ENCODE measurements around the gene PLAC1.

Gene PLAC1

DNA sequence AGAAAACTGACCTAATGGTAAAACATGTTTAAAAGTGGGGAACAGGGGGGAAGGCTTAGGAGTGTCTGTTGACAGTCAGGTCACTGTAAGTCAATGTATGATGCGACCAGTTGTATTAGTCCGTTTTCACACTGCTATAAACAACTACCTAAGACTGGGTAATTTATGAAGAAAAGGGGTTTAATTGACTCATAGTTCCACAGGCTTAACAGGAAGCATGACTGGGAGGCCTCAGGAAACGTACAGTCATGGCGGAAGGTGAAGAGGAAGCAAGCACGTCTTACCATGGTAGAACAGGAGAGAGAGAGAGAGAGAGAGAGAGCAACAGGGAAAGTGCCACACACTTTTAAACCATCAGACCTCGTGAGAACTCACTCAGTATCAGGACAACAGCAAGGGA lies 13.0 kb upstream of the PLAC1 start:
- in situ Hi-C loops (cut with MboI; ENCODE audit: low sequenced_read_pairs), result no loop called here

DNA sequence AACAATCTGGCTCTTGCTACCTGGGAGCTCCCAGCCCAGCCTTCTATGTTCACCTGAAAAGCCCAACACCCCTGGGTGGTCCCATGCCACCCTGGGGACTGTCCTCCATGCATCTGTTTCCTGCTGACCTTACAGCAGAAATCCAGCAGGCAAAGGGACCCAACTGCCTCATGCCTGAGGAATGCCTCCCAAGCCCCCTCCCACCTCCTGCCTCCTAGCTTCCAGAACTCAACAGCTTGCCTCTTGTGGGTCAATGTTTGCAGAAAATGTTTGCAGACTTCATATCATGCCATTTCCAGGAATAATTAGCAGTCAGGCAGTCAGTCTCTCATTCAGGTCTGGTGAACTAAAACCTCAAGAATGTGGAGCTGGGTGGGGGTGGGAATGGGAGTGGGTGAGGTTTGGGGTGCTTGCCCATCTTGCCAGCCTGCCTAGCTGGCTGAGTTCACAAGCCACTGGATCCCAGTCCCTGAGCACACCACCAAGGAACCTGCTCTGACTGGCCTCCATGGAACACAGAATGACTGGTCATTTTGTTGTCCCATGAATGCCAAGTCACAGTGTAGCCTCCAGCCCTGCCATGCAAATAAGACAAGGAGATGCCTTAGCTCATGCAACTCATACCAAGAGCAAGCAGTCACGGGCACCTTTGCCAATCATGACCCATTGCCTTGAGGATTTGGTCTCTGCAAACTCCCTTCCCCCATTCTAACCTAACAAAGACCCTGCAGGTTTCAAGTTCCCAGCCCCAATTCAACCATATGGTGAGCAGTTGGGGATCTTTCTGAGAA lies 12.1 kb upstream of the PLAC1 start:
- in situ Hi-C loops (cut with MboI; ENCODE audit: low sequenced_read_pairs), result no loop called here

DNA sequence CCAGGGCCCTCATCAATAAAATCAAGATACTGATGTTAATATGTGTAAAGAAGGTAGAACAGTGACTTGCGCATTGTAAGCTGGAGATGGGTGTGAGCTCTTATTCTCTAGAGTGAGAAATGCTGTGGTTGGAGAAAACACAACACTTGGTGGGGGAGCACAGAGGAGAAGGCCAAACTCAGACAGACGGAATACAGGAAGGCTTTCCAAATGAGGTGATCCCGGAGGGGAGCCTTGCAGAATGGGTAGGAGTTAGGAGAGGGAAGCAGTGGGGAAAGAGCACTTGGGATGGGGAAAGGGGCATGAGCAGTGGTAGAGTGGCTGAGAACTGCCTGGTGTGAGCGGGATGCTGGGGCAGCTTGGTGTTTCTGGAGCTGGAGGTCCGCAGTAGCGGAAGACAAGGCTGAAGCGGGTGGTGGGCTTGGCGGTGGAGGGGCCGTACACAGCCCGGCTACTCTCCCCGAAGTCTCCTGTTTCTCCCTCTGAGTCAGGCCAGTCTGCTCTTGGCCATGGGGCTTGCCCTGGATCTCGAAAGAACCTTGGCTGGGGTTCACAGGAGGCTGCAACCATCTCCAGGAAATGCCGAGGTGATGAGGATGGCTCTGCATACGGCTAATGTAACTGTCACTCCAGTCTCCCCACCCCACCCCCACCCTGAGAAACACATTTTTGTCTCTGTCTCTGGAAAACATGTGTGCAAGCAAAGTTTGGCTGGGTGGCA lies 11.3 kb upstream of the PLAC1 start:
- in situ Hi-C loops (cut with MboI; ENCODE audit: low sequenced_read_pairs), result no loop called here

DNA sequence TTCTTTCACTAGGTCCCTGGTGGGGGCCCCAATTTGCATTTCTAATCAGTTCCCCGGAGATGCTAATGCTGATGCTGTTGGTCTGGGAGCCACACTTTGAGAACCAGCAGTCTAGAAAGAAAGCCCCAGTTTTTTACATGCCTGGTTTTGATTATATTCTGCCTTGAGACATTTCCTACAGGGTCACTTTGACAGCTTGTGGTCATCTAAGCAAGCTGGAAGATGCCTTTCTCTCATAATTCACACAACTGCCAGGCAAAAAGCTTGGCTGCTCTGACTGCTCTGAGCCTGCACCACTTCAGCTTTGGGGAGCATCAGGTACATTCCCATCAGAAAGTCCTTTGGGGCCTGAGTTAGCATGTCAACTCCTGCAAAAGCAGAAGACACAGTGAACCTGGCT lies 5.9 kb upstream of the PLAC1 start:
- in situ Hi-C loops (cut with MboI; ENCODE audit: low sequenced_read_pairs), result no loop called here

DNA sequence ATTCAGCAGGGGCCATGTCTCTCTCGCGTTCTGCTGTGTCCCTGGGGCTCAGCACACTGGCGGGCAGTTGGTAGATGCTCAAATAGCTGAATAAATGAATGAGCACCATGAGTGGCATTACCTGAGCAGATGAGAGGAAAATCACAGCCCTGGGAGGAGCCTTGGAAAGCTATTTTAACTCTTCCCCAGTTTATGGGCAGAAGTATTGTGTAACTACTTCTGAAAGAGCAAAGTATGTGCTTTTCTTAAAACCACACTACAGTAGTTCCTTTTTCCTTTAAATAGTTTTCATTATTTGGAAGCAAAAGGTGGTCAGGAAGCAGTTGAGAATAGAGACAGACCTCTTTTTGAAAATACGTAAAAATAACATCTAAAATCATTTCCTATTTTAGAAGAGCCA lies 3.0 kb upstream of the PLAC1 start:
- in situ Hi-C loops (cut with MboI; ENCODE audit: low sequenced_read_pairs), result no loop called here

DNA sequence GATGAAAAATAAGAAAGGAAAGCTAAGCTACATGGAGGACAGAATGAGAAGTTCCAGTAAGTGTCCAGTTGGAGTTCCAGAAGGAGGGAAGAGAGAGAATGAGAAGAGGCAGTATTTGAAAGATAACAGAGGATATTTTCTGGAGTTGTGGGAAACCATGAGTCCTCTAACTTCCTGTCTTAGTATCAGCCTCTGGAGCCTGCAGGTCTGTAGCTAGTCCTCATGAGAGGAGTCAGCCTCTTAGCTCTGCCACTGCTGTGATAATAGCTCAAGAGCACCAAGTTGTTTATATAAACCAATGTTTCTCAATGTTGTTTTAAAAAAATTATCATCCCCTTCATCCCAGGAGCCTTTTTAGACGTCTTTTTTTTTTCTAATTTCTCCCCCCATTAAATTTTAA lies 2.4 kb upstream of the PLAC1 start:
- in situ Hi-C loops (cut with MboI; ENCODE audit: low sequenced_read_pairs), result no loop called here

DNA sequence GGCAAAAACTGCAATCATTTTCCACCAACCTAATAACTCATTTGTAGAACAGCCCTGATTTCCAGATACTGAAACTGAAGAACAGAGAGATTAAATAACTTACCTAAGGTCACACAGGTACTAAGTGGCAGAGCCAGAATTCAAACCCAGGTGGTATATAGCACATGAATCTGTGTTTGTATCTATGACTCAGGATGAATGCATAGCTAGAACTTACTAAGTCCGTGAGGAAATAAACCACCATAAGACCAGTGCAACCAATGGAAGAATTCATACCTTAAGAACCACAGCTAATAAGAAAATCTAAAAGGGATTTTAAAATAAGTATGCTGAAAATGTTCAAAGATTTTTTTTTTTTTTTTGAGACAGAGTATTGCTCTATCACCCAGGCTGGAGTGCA lies 1.5 kb upstream of the PLAC1 start:
- in situ Hi-C loops (cut with MboI; ENCODE audit: low sequenced_read_pairs), result no loop called here

DNA sequence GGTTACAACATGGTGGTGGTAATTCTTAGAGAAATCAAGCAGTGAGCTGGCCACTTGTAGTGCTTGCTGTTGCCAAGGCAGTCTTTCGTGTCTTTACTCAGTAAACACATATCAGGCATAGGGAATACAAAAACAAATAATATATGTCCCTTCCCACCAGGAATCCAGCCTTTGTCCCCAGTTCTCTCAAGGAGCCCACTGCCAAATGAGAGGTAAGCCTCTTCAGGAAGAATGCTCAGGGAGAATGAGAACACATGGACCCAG lies 421 bp upstream of the PLAC1 start:
- in situ Hi-C loops (cut with MboI; ENCODE audit: low sequenced_read_pairs), result no loop called here

DNA sequence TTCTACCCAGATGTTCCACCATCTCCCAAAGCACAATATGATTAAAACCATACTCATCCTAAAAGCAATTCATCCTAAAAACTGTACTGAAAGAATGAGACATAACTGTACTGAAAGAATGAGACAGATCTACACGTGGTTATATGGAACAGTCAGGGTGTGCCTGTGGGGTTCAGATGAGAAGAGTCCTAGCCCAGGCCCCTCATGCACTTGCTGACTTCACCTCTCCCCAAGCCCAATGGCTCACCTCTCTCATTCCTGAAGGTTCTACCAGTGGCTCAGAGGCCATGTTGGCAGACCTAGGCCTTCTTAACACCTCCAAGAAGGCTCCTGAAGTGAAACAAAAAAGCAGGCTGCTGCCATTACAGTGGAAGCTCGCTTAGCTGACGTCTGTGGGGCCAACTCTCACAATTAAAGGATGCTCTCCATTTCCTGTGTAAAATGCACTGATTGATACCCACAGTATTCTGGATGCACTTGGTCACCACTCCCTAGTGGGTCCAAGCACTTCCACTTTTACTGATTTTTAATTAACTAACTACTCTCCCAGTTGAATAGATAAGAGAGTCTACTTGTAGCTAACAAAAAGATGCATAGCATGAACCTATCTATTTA lies 3.8 kb downstream of the PLAC1 start:
- in situ Hi-C loops (cut with MboI; ENCODE audit: low sequenced_read_pairs), result no loop called here

DNA sequence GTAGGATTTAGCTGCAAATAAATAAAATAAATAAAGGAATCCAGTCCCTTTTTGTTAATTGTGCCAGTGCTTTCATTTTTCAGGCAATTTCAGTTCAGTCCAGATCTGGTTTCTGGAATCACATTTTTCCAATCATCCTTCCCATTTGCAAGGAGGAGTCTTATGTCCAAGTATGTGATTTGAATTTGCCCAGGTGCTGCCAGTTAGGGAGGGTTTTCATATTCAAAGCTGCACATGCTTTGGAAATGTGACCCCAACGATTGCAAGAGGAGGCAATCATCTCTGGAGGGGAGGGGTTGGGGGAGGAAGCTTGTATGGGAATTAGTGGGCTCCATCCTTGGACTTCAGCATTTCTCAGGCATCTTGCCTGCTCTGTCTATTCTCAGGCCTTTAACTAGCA lies 4.4 kb downstream of the PLAC1 start:
- in situ Hi-C loops (cut with MboI; ENCODE audit: low sequenced_read_pairs), result no loop called here

DNA sequence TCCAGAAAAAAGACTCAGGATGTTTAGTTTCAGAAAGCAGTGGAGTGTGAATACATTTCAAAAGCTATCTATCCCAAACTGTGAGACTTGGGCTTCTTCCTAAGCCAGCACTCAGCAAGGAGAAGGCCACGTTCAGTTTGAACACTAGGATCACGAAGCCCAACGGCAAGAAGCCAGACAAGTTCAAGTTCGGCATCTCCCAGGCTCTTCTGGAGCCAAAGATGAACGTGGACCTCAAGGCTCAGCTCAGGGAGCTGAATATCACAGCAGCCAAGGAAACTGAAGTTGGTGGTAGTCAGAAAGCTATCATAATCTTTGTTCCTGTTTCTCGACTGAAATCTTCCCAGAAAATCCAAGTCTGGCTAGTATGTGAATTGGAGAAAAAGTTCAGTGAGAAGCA lies 7.6 kb downstream of the PLAC1 start:
- in situ Hi-C loops (cut with MboI; ENCODE audit: low sequenced_read_pairs), result no loop called here

DNA sequence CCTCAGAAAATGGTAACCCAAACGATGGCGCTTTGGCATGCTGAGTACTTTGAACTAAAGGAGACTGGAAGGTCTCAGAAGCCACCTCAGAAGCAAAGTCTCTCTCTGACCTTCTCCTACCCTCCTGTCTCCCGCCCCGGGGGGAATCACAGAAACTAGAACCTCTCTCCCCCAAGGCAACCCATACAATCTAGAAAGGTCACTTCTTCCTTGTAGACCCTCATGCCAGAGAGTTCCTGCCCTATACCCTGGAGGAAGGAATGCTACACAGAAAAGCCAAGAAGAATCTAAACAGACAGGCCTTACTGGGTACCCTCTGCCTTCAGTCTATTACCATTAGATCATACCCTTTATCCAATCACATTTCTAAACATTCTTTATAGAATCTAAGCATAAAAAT lies 8.5 kb downstream of the PLAC1 start:
- in situ Hi-C loops (cut with MboI; ENCODE audit: low sequenced_read_pairs), result no loop called here

DNA sequence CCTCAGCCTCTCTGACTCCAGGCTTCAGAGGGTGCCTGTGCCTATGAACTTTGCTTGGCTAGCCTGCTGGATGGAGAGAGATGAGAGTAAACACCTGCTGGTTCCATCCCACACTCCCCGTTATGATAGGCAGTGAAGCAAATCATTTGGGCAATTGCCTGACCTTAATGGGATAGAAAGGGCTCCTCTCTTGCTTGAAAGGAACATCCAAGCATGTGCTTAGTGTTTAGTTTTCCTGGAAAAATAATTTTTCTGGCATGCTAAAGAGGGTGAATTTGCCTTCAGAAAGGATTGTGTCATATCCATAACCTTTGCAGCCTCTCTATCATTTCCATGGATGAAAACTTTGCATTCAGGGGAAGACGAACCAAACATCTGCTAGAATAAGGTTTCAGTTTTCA lies 10.8 kb downstream of the PLAC1 start:
- in situ Hi-C loops (cut with MboI; ENCODE audit: low sequenced_read_pairs), result no loop called here

DNA sequence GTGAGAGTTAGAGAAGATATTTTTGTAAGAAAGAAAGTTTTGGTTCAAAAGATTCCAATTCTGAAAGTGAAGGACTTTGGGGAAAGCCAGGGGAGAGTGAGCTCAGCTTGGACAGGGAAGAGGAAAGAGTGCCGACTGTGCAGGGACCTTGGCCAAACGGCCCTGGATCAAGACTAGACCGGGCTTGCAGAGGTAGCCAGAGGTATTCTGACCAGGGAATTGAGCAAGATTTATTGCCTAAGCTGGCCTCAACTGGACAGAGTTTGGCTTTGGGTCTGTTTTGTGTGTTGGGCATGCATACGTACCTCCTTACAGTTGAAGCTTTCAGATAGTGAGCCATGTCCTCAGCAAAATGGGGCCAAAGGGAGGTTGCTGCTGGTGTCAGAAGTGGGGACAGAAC lies 11.6 kb downstream of the PLAC1 start:
- in situ Hi-C loops (cut with MboI; ENCODE audit: low sequenced_read_pairs), result no loop called here

DNA sequence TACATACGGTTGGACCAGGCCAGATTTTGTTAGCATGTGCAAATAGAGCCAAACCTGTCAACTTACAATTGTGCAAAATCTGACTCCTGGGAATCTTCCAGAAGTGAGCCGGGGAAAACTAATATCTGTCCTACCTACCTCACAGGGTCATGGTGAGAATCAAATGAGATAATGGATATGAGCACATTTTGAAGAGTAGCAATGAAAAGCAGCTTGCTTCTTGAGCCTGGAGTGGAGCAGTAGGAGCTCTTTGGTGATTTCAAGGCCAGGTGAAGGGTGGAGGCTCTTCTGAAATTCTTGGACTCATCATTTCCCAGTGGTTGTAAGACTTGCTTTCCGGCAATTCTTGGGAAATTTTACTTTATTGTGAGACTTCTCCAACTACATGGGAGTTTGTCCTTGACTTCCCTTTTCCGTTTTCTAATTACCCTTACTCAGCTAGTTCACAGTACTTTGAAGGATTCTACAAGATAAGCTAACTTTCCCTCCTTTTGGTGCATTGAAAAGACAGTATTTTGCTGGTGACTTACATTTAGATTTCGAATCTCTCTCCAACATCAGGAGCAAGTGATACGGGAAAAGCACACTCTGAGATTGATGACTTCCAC lies 12.2 kb downstream of the PLAC1 start:
- in situ Hi-C loops (cut with MboI; ENCODE audit: low sequenced_read_pairs), result no loop called here

DNA sequence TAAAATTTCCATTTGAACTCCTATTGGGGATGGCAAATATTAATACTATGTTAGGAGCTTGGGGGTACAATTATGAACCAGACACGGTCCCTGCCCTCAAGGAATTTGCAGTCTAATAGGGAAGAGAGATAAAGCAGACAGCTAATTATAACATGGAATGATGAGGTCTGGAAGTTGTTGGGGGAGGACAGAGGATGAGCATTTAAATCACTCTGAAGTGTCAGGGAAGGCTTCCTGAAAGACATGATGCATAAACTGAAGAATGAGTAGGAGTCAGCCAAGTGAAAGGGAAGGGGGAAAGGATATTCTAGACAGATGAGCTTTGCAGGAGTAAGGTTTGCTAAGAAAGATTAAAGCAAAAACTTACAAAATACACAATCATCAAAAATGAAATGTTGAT lies 15.9 kb downstream of the PLAC1 start:
- in situ Hi-C loops (cut with MboI; ENCODE audit: low sequenced_read_pairs), result no loop called here

DNA sequence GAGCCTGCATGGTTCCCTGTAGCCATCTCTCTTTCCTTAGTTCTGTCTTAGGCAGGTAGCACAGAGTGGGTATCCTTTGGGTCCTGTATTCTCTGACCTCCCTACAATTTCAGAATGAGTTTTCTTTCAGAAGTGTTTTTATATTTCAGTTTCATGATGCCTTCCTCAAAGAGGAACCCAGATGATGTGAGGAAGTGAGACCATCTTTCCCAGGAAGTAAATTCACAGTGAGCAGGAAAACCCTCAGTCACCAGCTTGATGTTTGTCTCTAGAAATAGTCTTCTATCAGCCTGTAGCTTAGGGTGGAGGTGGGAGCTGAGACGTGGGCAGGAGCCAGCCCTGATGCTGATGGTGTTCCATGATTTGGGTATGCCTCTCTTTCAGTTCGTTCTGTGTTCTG lies 16.9 kb downstream of the PLAC1 start:
- in situ Hi-C loops (cut with MboI; ENCODE audit: low sequenced_read_pairs), result no loop called here

DNA sequence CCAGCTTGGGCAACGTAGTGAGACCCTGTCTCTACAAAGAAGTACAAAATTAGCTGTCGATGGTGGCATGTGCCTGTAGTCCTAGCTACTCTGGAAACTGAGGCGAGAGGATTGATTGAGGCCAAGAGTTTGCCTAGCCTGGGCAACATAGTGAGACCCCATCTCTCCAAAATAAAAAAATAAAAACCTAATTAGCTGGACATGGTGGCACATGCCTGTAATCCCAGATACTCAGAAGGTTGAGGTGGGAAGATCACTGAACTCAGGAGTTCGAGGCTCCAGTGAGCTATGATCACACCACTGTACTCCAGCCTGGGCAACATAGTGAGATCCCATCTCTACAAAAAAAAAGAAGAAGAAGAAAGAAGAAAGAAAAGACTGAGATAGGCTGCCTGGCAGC lies 17.4 kb downstream of the PLAC1 start:
- in situ Hi-C loops (cut with MboI; ENCODE audit: low sequenced_read_pairs), result no loop called here

DNA sequence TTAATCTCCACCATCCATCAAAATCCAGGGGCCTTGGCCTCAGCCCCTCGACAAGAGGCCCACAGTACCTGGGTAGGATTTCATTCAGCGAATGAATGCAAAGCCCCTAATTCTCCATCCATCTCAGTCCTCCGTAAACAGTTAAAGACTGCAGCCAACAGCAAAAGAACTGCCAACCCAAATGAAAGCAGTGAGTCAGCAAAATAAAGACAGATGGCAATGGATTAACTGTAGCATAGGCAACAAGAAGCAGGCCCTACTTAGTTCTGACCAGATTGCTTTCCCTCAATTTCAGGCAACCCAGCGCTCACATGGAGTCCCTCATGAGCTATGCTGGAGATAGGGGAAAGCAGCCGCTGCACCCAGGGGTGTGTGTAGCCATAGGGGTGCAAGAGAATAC lies 21.4 kb downstream of the PLAC1 start:
- in situ Hi-C loops (cut with MboI; ENCODE audit: low sequenced_read_pairs), result no loop called here

DNA sequence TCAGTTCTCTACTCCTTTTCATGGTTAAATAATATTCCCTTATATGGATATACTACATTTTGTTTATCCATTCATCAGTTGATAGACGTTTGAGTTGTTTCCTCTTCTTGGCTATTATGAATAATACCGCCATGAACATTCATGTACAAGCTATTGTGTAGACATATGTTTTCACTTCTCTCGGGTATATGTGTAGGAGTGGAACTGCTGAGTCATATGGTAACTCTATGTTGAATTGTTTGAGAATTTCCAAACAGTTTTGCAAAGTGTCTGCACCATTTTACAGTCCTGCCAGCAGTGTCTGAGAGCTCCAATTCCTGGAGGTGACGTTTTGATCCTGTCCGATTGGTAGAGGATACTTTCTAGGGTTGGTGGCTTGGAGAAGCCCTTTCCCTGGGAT lies 23.6 kb downstream of the PLAC1 start:
- in situ Hi-C loops (cut with MboI; ENCODE audit: low sequenced_read_pairs), result no loop called here

DNA sequence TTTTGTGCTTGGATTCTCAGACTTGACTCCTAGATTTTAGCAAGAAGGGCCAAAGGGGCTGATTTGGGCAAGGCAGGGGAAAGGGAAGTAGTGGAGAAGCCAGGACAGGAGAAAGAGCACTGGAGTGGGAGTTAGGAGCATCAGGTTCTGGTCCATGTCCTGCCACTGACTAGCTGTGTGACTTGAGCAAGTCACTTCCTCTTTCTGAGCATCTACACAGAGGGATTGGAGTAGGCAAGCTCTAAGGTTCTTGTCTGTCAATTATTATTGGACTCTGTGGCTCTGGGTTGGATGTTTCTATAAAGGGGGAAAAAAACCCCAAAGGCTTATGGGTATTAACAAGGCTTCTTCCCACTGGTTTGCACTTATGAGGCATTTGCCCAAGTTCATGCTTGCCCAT lies 24.4 kb downstream of the PLAC1 start:
- in situ Hi-C loops (cut with MboI; ENCODE audit: low sequenced_read_pairs), result no loop called here

DNA sequence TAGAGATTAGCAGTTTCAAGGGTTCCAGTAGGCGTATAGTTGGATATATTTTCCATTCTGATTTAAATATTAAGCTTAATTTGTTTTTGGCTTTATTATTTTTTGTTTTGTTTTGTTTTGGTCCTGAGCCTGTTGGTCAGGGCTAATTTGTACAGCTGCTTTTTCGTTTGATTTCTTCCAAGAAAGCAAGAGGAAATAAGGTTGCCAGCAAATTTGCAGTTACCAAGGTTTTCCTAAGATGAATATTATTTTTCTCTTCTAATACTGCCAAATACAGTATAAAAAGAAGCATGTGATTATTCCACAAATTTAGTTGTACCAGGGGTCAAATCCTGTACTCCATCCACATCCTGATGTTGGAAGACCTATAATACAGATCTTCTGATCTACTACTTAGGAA lies 24.9 kb downstream of the PLAC1 start:
- in situ Hi-C loops (cut with MboI; ENCODE audit: low sequenced_read_pairs), result no loop called here

Data from HL-60/S4 (cell line).